AG09319 (cell line): ENCODE data around the gene PCDH9.

Source experiments
- DNase-seq: peaks from one replicate; pipeline ENCODE4 v3.0.0-alpha.2; 2010; ENCODE audit warnings: low read depth; ENCODE audit errors: extremely low read depth
- CTCF ChIP-seq: IDR thresholded peaks from 2 replicates; pipeline ENCODE4 v1.5.1; 2011; ENCODE audit warnings: low read depth, mild to moderate bottlenecking, inconsistent platforms, low read length, moderate library complexity

PCDH9 gene

GRCh38 chr13:66714795-66715194 lies 515.3 kb downstream of the PCDH9 start:
- DNase-seq: no peak

GRCh38 chr13:66704110-66704509 lies 526.0 kb downstream of the PCDH9 start:
- no peak for DNase-seq
- TF ChIP-seq CTCF: no peak

More at GRCh38 chr13:66714795-66715194, 515.3 kb downstream of the PCDH9 start:
- TF ChIP-seq CTCF: peak; percentile 12

GRCh38 chr13:66703597-66703996 lies 526.5 kb downstream of the PCDH9 start:
- DNase-seq: no peak
- no peak for TF ChIP-seq CTCF

- no peak for DNase-seq
- no peak for TF ChIP-seq CTCF
These were observed 530.0 kb downstream of the PCDH9 start for GRCh38 chr13:66700117-66700601.

- TF ChIP-seq CTCF: no peak
- no peak for DNase-seq
These were observed 536.5 kb downstream of the PCDH9 start for GRCh38 chr13:66693656-66694055.

GRCh38 chr13:66691149-66691548 lies 539.0 kb downstream of the PCDH9 start:
- no peak for TF ChIP-seq CTCF
- no peak for DNase-seq

- no peak for DNase-seq
- peak; percentile 12; the same call in 1 of the 2 replicates for TF ChIP-seq CTCF
These were observed 540.5 kb downstream of the PCDH9 start for GRCh38 chr13:66689628-66690027.
